ENCODE results near the gene ZNF24.

Gene ZNF24

DNA sequence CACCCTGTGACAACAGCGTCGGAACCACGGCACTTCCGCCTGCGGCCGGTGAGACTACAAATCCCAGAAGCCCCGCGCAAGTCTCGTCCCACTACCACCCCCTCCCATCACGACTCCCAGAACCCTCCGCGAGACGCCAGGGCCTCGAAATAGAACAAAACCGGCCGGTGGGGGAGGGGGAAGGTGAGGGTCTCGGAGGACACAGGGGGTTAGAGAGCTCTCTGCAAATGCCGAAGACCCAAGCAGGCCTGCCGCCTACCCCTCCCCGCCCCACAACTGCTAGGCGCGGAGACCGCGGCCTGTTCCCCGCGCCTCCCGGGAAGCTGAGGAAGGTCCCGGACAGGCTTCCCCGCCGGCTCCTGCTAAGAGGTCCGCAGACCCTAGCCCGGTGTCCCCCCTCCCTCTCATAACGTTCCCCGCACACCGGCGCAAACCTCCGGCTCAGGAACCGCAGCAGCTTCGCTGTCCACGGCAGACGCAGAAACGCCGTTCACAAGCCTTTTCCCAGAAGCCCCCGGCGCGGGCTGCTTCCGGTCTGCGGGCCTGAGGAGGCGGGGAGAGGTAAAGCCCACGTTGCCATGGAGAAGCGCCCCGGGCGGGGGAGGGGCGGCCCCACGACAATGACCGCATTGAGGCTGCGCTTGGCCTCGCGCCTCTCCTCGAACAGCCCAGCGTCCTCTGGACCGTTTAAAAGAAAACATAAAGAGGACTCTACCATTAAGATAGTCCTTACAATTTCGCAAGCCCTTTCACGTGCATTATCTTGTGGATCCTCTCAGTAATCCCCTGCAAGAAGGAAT, at the start of gene ZNF24:
TSS of gene ZNF24 (minus strand) at position 485 of the 800 bp plus-strand sequence. CDS start 3,770 bp downstream, outside the sequence.
- peak; percentile 71 for DNase-seq (ENCODE audit: low read depth)

DNA sequence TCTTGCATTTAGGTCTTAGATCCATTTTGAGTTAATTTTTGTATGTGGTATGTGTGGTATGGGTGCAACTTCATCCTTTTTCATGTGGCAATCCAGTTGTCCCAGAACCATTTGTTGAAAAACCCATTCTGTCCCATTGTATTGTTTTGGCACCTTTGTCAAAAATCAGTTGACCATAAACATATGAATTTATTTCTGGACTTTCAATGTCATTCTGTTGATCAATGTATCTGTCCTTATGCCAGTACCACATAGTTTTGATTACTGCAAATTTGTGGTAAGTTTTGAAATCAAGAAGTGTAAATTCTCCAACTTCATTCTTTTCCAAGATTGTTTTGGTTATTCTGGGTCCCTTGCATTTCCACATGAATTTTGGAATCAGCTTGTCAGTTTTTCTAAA, 49.5 kb upstream of the ZNF24 start:
- no peak for DNase-seq (ENCODE audit: low read depth)

DNA sequence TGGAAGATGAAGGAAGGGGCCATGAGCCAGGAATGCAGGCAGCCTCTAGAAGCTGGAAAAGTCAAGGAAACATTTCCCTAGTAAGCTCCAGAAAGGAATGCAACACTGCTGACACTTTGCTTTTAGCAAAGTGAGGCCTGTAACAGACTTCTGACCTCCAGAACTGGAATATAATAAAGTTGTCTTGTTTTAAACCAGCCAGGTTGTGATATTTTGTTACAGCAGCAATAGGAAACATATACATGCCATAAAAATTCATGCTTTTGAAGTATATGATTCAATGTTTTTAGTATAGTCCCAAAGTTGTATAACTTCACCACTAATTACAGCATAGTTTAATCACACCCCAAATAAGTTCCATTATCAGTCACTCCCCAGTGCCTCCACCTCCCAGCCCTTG, 48.2 kb upstream of the ZNF24 start:
- DNase-seq (ENCODE audit: low read depth), result no peak

DNA sequence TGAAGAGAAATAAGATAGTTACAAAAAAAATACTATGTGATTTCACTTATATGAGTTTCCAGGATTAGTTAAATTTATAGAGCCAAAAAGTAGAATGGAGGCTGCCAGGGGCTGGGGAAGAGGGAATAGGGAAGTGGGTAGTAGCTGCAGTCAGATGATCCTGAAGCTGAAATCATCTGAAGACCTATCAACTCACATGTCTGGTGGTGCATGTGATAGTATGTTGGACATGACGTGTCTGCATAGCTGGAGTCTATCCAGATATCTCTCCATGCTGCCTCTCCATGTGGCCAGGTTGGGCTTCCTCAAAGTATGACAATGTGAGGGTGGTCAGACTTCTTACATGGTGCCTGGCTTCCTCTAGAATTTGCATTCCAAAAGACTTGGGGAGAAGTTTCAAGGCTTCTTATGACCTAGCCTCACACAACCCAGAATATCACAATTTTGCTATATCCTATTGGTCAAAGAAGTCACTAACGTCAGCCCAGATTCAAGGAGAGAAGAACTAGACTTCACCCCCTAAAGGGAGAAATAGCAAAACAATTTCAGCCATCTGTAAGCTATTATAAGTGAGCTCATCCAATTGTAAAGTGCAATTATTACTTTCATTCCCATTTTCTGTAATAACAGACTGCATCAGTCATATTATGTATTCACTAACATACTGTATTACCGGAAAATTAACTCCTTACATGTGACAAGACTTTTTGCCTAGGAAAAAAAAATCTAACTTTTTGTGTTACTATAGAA, 46.9 kb upstream of the ZNF24 start:
- DNase-seq (ENCODE audit: low read depth), result no peak

DNA sequence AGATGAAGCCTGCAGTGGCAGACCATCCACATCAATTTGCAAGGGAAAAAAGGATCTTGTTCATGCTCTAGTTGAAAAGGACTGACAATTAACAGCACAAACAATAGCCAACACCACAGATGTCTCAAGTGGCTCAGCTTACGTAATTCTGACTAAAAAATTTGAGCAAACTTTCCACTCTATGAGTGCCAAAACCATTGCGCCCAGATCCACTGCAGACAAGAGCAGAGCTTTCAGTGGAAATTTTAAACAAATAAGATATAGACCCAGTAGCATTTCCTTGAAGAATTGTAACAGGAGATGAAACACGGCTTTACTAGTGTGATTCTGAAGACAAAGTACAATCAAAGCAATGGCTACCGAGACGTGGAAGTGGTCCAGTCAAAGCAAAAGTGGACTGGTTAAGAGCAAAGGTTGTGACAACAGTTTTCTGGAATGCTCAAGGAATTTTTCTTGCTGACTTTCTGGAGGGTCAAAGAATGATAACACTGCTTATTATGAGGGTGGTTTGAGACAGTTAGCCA, 44.9 kb upstream of the ZNF24 start:
- DNase-seq (ENCODE audit: low read depth), result no peak

DNA sequence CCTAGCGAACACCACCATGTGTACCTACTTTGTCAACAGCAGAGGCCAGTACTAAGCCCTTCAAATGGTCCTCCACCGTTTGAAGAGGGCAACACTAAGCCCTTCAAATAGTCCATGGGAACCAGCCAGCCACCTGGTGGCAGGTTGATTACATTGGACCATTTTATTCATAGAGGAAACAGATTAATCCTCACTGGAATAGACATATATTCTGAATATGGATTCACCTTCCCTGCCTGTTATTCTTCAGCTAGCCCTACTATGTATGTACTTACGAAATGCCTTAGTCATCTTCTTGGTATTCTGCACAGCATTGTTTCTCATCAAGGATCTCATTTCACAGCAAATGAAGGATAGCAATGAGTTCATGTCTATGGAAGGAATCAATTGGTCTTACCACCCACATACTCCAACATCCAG, 42.9 kb upstream of the ZNF24 start:
- no peak for DNase-seq (ENCODE audit: low read depth)

DNA sequence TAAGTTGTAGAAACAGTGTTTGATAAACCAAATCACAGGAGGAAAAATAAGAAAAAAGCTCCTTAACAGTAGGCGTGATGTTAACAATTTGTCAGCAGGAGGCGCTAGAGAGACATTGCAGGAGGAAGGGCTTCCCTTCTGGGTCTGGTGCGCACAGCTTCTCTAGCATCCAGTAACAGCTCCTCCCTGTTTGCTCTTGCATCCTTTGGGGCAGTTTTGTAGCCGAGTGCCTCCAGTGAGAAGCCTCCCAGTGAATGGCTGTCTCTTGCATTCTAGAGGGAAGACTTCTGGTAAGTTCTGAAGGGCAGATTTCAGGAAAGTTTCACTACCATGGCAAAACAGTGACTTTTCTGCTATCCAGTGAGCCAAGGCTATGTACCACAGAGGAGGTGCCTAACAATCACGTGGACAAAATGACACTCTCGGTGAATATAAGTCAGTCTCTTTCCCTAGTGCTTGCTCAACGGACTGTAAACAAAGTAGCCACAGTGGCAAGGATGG, 42.4 kb upstream of the ZNF24 start:
- peak; percentile 52 for DNase-seq (ENCODE audit: low read depth)

DNA sequence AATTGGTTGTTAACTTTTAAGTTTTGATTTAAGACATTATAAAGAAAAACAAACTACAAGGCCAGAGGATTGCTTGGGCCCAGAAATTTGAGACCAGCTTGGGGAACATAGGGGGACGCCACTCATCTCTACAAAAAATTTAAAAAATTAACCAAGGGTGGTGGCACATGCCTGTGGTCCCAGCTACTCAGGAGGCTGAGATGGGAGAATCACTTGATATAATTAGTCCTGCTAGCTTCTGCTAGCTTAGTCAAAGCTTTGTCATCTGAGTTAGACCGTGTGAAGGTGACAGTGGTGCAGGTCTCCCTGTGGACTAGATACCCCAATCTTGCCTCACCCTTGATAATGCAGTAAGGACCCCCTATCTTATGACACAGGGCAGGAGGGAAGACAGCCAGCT, 38.9 kb upstream of the ZNF24 start:
- DNase-seq (ENCODE audit: low read depth), result no peak

DNA sequence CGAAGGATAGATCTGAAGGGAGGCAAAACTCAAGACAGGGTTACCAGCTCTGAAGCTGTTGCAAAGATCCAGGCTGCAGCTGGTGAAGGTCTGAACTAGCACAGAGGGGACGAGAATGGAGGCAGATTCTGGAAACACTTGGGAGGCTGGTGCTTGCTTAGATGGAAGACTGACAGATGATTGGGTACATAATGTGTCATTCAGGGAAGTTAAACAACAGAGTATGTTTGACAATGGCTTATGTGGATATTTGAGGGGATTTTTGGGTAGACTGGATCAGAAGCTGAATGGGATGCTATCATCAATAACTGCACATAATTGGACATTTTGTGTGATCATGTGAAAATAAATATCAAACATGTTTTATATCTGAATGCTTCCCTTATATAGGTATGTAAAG, 35.2 kb upstream of the ZNF24 start:
- no peak for DNase-seq (ENCODE audit: low read depth)

DNA sequence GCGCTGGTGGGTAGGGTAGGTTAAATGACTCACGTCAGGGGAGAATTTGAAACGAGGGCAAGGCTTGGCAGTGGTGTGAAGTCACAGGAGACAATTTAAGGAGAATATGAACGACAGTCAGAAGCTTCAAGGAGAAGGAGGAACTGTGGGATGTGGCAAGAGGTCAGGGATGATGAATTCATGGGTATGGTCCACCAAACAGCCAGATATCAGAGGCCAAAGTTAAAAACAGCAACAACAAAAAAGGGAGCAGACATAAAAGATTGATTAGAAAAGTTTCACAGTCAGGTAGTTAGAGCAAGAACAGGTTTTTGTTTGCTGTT, 34.3 kb upstream of the ZNF24 start:
- DNase-seq (ENCODE audit: low read depth), result no peak

DNA sequence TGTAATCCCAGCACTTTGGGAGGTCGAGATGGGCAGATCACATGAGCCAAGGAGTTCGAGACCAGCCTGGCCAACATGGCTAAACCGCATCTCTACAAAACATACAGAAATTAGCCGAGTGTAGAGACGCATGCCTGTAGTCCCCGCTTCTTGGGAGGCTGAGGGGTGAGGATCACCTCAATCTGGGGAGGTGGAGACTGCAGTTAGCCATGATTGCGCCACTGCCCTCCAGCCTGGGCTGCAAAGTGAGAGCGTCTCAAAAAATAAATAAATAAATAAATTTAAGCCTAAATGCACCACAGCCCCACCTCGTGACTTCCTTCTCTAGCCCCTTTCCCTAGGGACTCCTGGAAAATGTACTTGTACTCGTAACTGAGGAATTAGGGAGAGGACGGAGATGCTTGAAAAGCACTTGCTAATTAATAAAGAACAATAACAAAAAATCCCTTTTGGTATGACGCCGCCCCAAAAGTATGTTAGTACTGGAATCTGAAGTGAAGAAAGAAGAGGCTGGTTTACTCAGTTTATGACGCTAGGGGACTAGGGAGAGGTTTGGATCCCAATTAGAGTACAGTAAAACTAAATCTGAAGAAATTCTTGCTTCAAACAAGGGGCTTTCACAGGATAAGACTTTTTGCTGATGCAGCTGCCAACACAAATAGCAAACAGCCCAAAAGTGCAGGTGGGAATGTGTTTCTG, 33.8 kb upstream of the ZNF24 start:
- DNase-seq (ENCODE audit: low read depth), result no peak

DNA sequence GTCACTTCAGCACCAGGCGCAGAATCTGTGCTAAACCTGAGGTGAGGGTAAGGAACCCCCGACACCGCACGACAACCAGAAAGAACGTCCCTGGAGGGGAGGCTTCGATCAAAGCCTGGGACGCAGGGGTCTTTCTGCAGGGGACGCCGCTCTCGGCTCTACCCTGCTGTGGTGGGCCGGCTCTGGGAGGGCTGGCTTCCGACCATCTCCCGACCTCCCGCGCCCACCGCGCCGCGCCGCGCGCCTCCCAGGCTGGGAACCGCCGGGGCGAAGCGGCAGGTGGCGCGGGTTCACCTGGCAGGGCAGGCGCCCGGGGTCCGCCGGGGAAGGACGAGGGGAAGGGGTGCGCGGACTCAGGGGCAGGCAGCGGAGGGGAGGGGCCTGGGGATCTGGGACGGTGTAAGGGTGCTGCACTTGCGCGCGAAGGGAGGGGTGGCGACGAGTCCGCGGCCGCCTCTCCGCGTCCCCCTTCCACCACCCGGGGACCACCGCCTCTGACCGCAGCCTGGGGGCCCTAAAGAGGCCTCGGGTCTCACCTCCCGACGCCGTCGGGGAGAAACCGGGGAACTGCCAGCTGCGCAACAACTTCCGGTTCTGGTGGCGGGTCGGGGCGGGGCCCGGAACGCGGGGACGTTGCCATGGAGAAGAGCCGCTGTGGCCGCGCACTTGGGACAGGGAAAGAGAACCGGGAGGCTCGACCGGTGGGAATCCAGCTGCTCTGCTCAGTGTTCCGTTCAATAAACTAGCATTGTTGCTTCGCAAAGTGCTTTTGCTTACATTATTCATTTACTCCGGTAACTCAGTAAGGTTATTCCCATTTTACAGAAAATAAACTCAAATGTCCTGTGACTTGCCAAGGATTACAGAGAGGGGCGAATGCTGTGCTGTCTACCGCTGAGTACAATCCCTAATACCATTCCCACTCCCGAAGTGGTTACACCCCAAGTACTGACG, 32.8 kb upstream of the ZNF24 start, which contains the start of gene ZNF396:
TSS of gene ZNF396 (minus strand) at position 596 of the 954 bp plus-strand sequence. CDS start 3,045 bp downstream, outside the sequence.
- DNase-seq (ENCODE audit: low read depth), result peak; percentile 30

DNA sequence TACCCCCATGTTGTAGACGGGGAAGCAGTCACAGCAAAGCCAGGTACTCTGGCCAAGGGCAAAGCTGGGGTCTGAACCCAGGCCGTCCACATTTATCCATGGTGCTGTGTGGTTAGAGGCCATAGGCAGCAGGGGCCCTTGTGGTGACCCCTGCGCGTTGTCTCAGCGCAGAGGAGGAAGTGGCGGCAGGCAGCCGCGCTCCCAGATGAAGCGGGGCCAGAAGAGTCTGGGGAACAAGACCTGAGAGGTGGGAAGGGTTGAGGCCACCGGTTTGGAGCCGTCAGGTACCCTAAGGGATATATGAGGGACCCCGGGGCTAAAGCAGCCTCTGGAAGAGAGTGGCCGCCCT, 32.1 kb upstream of the ZNF24 start:
- no peak for DNase-seq (ENCODE audit: low read depth)

DNA sequence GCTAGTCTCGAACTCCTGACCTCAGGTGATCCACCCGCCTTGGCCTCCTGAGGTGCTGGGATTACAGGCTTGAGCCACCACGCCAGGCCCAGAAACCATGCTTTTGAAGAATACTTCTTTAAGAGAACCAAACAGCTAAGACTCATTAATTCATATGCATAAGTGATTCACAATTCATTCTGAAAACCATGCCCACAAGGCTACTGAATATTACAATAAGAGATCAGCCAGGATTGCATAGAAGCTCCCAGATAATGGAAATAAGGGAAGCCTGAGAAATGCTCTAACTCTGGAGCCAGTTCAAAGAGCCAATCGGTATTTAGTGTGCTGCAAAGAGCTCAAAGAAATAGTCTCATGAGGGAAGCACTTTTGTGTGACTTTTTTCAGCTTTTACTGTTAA, 30.5 kb upstream of the ZNF24 start:
- no peak for DNase-seq (ENCODE audit: low read depth)

DNA sequence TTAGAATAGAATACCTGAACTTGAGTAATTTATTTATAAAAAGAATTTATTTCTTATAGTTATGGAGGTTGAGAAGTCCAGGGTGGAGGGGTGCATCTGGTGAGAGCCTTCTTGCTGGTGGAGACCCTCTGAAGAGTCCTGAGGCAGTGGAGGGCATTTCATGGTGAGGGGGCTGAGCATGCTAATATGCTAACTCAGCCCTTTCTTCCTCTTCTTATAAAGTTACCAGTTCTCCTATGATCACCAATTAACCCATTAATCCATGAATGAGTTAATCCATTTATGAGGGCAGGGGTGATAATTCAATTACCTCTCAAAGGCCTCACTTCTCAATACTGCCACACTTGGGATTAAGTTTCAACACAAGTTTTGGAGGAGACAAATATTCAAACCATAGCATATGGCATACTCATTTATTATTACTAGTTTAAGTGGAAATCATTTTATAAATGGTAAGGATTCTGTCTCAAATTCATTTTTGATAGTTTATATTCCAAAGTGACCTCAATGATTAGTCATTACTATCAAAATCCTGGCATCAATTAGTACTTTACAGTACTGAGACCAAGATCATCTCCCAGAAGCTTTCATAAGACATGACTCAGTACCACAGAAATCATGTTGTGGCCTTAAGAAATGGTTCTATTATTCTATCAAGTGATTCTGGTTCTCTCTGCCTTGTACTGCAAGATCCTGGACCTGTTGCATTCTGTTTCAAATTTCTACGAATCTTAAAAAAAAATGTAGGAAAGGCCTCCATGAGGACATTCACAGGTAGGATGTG, 27.4 kb upstream of the ZNF24 start:
- no peak for DNase-seq (ENCODE audit: low read depth)

DNA sequence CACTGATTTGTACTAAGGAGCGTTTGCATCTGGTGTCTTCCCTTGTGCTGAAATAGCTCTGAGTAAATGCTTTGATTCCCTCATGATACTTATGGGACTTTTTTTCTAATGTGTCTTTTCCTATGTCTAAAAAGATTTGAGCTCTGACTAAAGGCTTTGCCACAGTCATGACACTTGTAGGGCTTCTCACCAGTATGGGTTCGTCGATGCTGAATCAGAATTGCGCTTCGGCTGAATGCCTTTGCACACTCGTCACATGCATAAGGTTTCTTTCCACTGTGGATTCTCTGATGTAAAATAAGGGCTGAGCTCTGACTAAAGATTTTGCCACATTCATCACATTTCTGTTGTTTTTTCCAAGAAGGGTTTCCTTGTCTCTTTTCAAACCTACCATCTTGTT, 24.9 kb upstream of the ZNF24 start:
- no peak for DNase-seq (ENCODE audit: low read depth)

DNA sequence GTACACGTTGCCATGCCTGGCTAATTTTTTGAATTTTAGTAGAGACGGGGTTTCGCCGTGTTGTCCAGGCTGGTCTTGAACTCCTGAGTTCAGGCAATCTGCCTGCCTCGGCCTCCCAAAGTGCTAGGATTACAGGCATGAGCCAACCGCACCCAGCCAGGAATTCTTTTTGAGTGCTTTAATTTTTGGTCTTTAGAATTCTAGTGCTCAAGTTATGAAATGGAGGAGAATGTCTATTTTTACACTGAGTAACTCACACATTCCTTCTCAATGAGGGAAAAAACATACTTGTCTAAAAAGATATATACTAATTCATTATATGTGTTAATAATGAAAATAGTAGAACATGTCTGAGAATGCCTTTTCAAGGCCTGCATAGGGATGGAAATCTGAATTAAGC, 24.4 kb upstream of the ZNF24 start:
- no peak for DNase-seq (ENCODE audit: low read depth)

DNA sequence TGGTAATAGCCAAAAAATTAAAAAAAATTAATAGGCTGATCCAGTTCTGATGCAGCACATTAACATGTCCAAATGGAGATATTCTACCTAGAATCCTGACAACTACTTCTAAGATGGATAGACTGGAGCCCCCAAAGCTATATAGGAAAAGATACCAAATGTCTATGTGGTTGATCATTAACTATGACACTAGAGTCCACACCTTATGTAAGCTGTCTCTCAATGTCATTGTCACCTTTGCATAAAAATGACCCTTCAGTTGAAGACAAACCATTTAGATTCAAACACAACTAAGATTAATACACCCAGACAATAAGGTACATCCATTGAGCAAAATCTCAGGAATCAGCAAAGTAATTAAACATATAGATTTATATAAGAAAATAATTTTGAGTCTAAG, 18.3 kb upstream of the ZNF24 start:
- DNase-seq (ENCODE audit: low read depth), result no peak

DNA sequence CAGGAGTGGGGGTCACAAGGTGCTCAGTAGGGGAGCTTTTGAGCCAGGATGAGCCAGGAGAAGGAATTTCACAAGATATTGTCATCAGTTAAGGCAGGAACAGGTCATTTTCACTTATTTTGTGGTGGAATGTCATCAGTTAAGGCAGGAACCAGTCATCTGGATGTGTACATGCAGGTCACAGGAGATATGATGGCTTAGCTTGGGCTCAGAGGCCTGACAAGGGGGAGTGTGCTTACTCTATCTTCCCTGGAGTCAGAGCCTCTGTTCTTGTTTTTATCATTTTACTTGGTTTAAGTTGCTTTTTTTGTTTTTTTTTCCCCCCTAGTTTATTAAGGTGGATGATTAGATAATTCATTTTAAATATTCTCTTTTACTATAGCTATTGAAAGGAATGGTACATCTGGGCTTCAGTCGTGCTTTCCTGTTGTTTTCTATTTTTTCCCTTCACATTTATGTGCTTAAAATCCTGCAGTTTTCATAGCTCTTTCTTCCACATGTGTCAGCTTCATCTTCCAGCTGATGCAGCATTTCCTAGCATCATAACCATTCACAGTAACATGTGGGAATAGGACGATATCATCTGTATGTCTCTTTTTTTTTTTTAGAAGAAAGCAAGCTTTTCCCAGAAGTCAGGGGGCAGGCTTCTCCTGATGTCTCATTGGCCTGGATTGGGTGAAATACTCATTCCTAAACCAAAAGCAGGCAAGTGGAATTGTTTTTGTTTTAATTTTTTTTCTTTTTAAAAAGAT, 17.5 kb upstream of the ZNF24 start:
- no peak for DNase-seq (ENCODE audit: low read depth)

DNA sequence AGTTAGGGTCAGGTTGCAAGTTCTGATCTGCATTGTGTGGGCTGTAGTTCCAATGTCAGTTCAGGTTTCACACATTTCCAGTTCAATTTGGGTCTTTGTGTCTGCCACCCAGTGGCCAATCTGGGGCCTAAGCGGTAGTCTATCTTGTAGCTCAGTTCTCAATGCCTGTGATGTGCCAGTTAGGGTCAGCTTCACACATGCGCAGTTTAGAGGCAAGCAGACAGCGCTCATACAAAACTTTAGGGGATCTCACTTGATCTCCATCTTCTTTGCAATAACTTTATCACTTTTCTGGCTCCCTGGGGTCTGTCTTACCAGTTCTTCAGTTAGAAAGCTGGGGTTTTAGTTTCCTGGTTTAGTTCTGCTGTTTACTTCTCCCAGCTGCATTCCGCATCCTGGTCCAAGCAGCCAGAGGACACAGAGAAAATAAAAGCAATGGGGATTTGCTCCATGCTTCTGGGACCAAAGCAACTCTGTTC, 11.0 kb upstream of the ZNF24 start:
- peak; percentile 15 for DNase-seq (ENCODE audit: low read depth)
